ENCODE measurements around the gene ARSG. TPM values are rescaled to one million over a fixed set of nuclear protein-coding genes. Genes with fewer than 3 reads are reported as not detected.

ARSG gene
- total RNA-seq, 2 donors from 2014 or later: 4.4 to 14.1 TPM

GRCh38 chr17:68433211-68433610, 141.9 kb downstream of the ARSG start:
- peaks cover 12% of the 10 kb centered on the region for H3K4me1 Mint-ChIP-seq
- no peak overlapping the region for H3K27ac ChIP-seq (ENCODE audit: low read depth, low read length)
- DNase-seq: no peak
- no peak overlapping the region for H3K4me3 Mint-ChIP-seq
- WGBS, 2 experiments (ENCODE audit: insufficient coverage in 1 of 2, insufficient read length in 1 of 2): 80 to 93% methylated on average over 2 to 9 of the region's 9 CpGs
- no peaks in the 10 kb centered on the region for H3K9me3 Mint-ChIP-seq
- H3K27me3 ChIP-seq (ENCODE audit: control insufficient read depth, insufficient read depth, low read length, poor library complexity, severe bottlenecking): no peaks in the 10 kb centered on the region
- no peak overlapping the region for H3K27ac Mint-ChIP-seq
- H3K36me3 ChIP-seq (ENCODE audit: control insufficient read depth, insufficient read depth, low read length): peaks cover 43% of the 10 kb centered on the region
- no peak for TF ChIP-seq CTCF (conservative IDR thresholded peaks at IDR 0.05)
- no peak overlapping the region for H3K9ac ChIP-seq (ENCODE audit: extremely low read depth, low read length, poor library complexity, severe bottlenecking)
- H3K4me1 ChIP-seq (ENCODE audit: control insufficient read depth, insufficient read depth, low read length): no peaks in the 10 kb centered on the region
- H3K36me3 Mint-ChIP-seq (ENCODE audit: low read depth): peaks cover 45% of the 10 kb centered on the region
- H3K9me3 ChIP-seq (ENCODE audit: control insufficient read depth, low read length): no peaks in the 10 kb centered on the region
- no peaks in the 10 kb centered on the region for H3K27me3 Mint-ChIP-seq (ENCODE audit: insufficient read depth)
- H3K4me3 ChIP-seq (ENCODE audit: low read length): no peak overlapping the region

- Histone ChIP-seq H3K36me3 (ENCODE audit: control insufficient read depth, insufficient read depth, low read length) (peaks cover 36% of the 10 kb centered on the region), H3K27me3 (ENCODE audit: control insufficient read depth, insufficient read depth, low read length, poor library complexity, severe bottlenecking) (no peaks in the 10 kb centered on the region), H3K4me1 (ENCODE audit: control insufficient read depth, insufficient read depth, low read length) (no peaks in the 10 kb centered on the region), H3K9ac (ENCODE audit: extremely low read depth, low read length, poor library complexity, severe bottlenecking) (no peak overlapping the region), H3K27ac (ENCODE audit: low read depth, low read length) (no peak overlapping the region), H3K9me3 (ENCODE audit: control insufficient read depth, low read length) (no peaks in the 10 kb centered on the region), H3K4me3 (ENCODE audit: low read length) (no peak overlapping the region)
- WGBS, 2 experiments (ENCODE audit: insufficient coverage in 1 of 2, insufficient read length in 1 of 2): 89 to 95% methylated on average over 10 to 12 of the region's 12 CpGs
- H3K4me1 Mint-ChIP-seq: peaks cover 14% of the 10 kb centered on the region
- no peaks in the 10 kb centered on the region for H3K27me3 Mint-ChIP-seq (ENCODE audit: insufficient read depth)
- no peaks in the 10 kb centered on the region for H3K9me3 Mint-ChIP-seq
- H3K27ac Mint-ChIP-seq: no peak overlapping the region
- H3K4me3 Mint-ChIP-seq: no peak overlapping the region
- no peak for DNase-seq
- H3K36me3 Mint-ChIP-seq (ENCODE audit: low read depth): peaks cover 39% of the 10 kb centered on the region
- no peak for TF ChIP-seq CTCF (conservative IDR thresholded peaks at IDR 0.05)
These were observed 142.7 kb downstream of the ARSG start for GRCh38 chr17:68433911-68434508.

GRCh38 chr17:68435361-68435760, 144.1 kb downstream of the ARSG start:
- H3K9ac ChIP-seq (ENCODE audit: extremely low read depth, low read length, poor library complexity, severe bottlenecking): no peak overlapping the region
- H3K36me3 Mint-ChIP-seq (ENCODE audit: low read depth): peaks cover 32% of the 10 kb centered on the region
- peaks cover 14% of the 10 kb centered on the region for H3K4me1 Mint-ChIP-seq
- 91 to 97% methylated on average over 3 to 5 of the region's 6 CpGs for WGBS, 2 experiments (ENCODE audit: insufficient coverage in 1 of 2, insufficient read length in 1 of 2)
- no peaks in the 10 kb centered on the region for H3K4me1 ChIP-seq (ENCODE audit: control insufficient read depth, insufficient read depth, low read length)
- no peaks in the 10 kb centered on the region for H3K9me3 Mint-ChIP-seq
- no peak for TF ChIP-seq CTCF (conservative IDR thresholded peaks at IDR 0.05)
- H3K36me3 ChIP-seq (ENCODE audit: control insufficient read depth, insufficient read depth, low read length): peaks cover 31% of the 10 kb centered on the region
- H3K27me3 Mint-ChIP-seq (ENCODE audit: insufficient read depth): no peaks in the 10 kb centered on the region
- DNase-seq: no peak
- no peak overlapping the region for H3K27ac ChIP-seq (ENCODE audit: low read depth, low read length)
- no peak overlapping the region for H3K27ac Mint-ChIP-seq
- no peaks in the 10 kb centered on the region for H3K27me3 ChIP-seq (ENCODE audit: control insufficient read depth, insufficient read depth, low read length, poor library complexity, severe bottlenecking)
- no peaks in the 10 kb centered on the region for H3K9me3 ChIP-seq (ENCODE audit: control insufficient read depth, low read length)
- H3K4me3 ChIP-seq (ENCODE audit: low read length): no peak overlapping the region
- H3K4me3 Mint-ChIP-seq: no peak overlapping the region

Data from endodermal cell (in vitro differentiated cells).